HG02610 (cell line): ENCODE measurements around the gene PLEKHG2.

ENCODE experiments used
- ATAC-seq: cut with Tn5 transposase; IDR thresholded peaks from one replicate; pipeline ENCODE4 v1.9.1; 2021; ENCODE audit warnings: mild to moderate bottlenecking, moderate library complexity; ENCODE audit not compliant: unreplicated experiment

The PLEKHG2 gene

DNA sequence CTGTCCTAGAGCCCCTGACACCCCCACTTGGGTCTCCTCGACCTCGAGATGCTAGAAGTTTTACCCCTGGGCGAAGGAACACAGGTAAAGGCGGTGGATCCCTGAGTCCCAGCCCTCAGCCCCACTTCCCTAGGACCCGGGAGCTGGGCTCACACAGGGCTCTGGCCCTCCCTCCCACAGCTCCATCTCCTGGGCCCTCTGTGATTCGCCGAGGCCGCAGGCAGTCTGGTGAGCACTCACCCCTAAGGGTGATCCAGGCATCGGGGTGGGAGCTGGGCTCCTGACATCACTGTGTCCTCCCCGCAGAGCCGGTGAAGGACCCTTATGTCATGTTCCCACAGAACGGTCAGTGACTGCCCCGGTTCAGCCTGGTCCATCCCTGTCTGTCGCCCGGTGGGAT, 8.3 kb downstream of the PLEKHG2 start:
- ATAC-seq: no peak

DNA sequence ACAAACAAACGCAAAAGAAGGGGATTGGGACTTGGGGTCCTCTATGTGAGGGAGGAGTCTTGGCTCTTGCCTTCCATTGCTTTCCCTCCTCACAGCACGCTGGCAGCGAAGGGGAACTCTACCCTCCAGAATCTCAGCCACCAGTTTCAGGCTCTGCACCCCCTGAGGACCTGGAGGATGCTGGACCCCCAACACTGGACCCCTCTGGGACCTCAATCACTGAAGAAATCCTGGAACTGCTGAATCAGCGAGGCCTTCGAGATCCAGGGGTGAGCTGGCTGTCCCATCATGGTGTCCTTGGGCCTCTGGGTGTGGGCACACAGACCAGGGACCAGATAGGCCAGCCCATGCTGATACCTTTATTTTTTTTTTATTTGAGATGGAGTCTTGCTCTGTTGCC, 9.6 kb downstream of the PLEKHG2 start:
- ATAC-seq: no peak

DNA sequence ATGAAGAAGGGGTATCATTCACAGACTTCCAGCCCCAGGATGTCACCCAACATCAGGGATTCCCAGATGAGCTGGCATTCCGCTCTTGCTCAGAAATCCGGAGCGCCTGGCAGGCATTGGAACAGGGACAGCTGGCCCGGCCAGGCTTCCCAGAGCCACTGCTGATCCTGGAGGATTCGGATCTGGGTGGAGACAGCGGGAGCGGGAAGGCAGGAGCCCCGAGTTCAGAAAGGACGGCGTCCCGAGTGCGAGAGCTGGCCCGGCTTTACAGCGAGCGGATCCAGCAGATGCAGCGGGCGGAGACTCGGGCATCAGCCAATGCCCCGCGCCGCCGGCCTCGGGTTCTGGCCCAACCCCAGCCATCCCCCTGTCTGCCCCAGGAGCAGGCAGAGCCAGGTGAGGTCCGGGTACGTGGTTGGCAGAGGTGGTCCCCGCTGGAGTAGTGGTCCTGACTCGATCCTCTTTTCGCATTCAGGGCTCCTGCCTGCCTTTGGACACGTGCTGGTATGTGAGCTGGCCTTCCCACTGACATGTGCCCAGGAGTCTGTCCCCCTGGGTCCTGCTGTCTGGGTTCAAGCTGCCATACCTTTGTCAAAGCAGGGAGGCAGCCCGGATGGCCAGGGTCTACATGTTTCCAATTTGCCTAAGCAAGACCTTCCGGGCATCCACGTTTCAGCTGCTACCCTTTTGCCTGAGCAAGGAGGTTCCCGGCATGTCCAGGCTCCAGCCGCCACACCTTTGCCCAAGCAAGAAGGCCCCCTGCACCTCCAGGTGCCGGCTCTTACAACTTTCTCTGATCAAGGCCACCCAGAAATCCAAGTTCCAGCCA, 11.0 kb downstream of the PLEKHG2 start:
- no peak for ATAC-seq

DNA sequence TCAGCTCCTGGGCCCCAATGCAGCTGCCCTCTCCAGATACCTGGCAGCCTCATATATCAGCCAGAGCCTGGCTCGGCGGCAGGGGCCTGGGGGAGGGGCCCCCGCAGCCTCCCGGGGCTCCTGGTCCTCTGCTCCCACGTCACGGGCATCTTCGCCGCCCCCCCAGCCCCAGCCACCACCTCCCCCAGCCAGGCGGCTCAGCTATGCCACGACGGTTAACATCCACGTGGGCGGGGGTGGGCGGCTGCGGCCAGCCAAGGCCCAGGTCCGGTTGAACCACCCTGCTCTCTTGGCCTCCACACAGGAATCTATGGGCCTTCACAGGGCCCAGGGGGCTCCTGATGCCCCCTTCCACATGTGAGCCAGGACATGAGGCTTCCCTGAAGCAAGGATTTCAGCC, 12.5 kb downstream of the PLEKHG2 start:
- ATAC-seq: no peak

DNA sequence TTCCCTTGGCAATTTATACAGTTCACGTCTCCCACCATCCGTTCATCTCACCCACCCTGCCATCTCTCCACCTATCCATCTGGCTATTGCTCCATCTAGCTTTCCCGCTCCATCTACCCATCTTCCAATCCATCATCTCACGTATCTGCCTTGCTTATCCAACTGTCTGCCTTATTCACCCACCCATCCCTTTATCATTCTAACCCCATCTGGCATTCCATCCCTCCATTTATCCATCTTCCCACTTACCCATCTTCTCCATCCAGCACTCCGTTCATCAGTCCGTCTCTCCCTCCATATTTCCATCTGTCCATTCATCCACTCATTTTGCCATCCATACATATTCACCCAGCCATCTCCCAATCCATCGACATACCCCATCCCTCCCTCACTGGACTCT, 13.3 kb downstream of the PLEKHG2 start:
- ATAC-seq: no peak

DNA sequence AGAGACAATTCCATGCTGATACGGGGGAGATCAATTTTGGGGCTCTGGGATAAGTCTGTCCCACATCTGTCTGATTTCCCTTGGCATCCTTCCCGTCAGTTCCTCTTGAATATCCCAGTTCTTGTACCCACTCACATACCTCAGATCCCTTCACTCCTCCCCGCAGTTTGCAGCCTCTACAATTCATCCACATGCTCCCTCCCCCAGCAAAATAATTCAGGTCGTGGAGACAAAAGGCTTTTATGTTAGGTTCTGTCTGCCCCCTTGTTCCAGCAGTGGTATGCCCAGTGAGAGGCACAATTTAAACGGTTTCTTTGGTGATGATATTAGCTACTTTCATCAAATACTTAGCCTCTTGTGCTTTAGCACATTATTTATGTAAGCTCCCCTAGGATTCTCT, 13.7 kb downstream of the PLEKHG2 start:
- ATAC-seq: no peak

DNA sequence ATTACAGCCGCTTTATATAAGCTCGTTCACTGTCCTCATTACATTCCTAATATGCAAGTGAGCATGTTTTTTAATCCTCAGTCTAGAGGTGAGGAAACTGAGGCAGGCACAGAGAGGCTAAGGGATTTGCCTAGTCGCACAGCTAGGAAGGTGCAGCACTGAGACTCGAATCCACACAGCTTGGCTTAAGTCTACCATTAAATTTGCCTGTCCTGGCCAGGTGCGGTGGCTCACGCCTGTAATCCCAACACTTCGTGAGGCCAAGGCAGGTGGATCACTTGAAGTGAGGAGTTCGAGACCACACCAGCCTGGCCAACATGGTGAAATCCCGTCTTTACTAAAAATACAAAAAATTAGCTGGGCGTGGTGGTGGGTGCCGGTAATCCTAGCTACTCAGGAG, 15.2 kb downstream of the PLEKHG2 start:
- no peak for ATAC-seq

DNA sequence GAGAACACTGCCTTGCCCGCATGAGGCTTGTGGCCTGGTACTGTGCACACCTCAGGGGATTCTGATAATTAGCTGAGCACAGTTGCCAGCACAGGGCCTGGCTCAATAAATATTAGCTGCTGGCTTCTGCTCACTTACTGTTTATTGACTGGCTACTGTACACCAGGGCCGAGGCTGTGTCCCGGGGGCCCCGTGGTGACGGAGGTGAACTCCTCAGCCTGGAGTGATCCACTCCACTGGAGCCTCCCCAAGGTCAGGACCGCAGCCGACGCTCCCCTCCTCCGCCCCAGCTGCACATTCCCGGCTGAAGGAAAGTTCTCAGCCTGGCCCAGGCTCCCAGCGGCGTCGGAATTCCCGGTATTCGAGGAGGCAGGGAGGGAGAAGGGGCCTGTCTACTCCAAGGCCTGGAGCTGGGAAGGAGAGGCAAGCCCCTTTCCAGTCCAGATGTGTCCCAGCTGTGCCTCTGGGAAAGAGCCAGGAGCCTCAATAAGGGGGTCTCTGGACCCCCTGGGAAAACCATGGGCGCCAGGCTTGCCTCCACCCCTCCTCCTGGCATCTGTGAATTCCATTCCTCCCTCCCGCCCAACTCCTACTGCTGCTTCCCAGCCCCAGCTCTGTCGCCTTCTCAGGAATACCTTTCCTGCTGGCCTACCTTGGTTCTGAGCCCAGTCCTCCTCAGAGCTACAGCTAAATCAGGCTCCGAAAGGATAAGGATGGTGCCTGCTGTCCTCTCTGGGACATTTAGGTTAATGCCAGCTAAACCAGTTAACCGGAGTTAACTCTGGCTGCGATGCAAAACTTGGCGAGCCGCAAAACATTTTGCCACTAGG, 16.0 kb downstream of the PLEKHG2 start:
- ATAC-seq: no peak

GRCh38 chr19:39430675-39431593, 18.5 kb downstream of the PLEKHG2 start:
- no peak for ATAC-seq

DNA sequence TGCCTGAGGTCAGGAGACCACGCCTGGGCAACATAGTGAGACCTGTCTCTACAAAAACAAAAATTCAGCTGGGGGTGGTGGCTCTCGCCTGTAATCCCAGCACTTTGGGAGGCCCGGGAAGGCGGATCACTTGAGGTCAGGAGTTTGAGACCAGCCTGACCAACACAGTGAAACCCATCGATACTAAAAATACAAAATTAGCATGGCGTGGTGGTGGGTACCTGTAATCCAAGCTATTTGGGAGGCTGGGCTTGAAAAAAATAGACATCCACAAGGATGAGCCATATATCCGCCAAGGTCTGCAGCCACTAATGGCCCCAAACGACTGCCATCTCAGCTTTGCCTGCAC, 20.2 kb downstream of the PLEKHG2 start:
- no peak for ATAC-seq

- ATAC-seq: no peak
These were observed 21.1 kb downstream of the PLEKHG2 start for GRCh38 chr19:39433480-39434079.

GRCh38 chr19:39434123-39435076, 21.9 kb downstream of the PLEKHG2 start:
- no peak for ATAC-seq

GRCh38 chr19:39435499-39436349, 23.3 kb downstream of the PLEKHG2 start, which contains the start of gene RPS16:
RPS16 (minus strand) TSS chr19:39435949; CDS start chr19:39435895, 54 bp downstream.
- peak; percentile 84 for ATAC-seq

DNA sequence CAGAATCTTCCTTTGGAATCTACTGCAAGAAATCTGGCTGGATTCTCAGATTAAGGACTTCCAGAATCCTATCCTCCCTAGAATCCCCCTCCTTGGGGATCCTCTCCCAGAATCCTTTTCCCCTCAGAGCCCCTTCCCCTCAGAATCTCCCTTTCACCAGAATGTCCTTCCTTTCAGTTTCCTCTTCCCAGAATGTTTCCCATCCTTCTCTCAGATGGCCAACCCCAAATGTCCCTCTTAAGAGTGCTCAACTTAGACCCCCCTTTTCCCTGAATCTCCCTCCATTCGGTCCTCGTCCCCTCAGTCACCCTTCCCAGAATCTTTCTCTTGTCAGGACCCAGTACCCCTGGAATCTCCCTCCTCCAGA, 23.9 kb downstream of the PLEKHG2 start:
- ATAC-seq: no peak

- ATAC-seq: no peak
These were observed 25.9 kb downstream of the PLEKHG2 start for GRCh38 chr19:39438270-39438934.

GRCh38 chr19:39444598-39445195, 32.2 kb downstream of the PLEKHG2 start:
- ATAC-seq: no peak

DNA sequence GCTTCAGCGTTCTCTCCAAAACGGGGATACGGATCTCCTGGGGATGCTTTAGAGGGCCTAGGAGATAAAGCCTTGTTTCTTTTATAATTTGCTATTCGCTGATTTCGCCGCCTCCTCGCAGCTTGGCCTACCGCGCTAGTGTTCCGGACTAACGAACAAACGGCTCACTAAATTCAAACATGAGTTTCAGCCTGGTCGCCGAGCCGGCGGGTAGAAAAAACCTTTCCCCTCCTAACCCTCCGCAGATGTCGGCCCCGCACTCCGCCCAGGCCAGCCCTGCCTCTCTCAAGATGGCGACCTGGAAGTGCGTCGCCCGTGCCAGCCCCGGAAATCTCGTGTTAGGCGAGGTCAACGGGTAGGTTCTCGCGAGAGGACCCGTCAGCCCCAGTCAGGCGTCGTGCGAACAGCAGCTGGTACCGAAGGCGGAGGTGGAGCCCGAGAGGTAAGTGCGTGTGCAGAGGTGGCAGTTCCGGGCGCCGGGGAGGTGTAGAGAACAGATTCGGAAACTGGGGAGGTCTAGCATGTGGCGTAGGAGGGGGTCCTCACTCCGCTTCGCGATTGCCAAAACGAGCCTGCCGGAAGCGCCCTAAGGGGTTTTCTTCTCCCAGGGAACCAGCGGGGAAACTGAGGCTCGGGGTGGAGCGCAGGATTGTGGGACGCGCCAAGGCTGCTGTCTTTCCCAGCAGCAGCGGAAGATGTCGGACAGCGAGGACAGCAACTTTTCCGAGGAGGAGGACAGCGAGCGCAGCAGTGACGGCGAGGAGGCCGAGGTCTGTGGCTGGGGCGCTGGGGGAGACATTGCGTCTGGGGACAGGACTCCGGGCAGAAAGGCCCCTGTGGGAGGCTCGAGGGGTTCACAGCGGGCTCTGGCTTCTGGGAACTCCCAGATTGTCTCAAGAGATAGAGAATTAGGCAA, 33.0 kb downstream of the PLEKHG2 start, which contains the start of gene SUPT5H:
TSS of gene SUPT5H (plus strand) at position 387 of the 916 bp plus-strand sequence. CDS start at position 696, 309 bp downstream.
- ATAC-seq: peak; percentile 86
